ENCODE results near the gene ICOSLG.
"Not testable (repeated sequence)": the region's sequence is repeated elsewhere in the genome, so short reads cannot be mapped to it uniquely, and the experiment has no call there.

Gene ICOSLG

GRCh38 chr21:44283948-44284347 is 43.2 kb upstream of the ICOSLG start:
- no peak overlapping the region for H3K4me3 ChIP-seq (ENCODE audit: low read depth, low read length)
- DNase-seq (ENCODE audit: low read depth): no peak
- no peak for TF ChIP-seq CTCF (IDR thresholded peaks at IDR 0.05; ENCODE audit: control insufficient read depth, extremely low read depth, insufficient read depth)

GRCh38 chr21:44283211-44283785 is 42.6 kb upstream of the ICOSLG start:
- H3K4me3 ChIP-seq (ENCODE audit: low read depth, low read length); DNase-seq (ENCODE audit: low read depth): not testable (repeated sequence)

- no peak overlapping the region for H3K4me3 ChIP-seq (ENCODE audit: low read depth, low read length)
- no peak for TF ChIP-seq CTCF (IDR thresholded peaks at IDR 0.05; ENCODE audit: control insufficient read depth, extremely low read depth, insufficient read depth)
- no peak for DNase-seq (ENCODE audit: low read depth)
These were observed 41.6 kb upstream of the ICOSLG start for GRCh38 chr21:44282370-44282769.

GRCh38 chr21:44281801-44282200 is 41.1 kb upstream of the ICOSLG start:
- DNase-seq (ENCODE audit: low read depth): no peak
- H3K4me3 ChIP-seq (ENCODE audit: low read depth, low read length): no peak overlapping the region
- TF ChIP-seq CTCF (IDR thresholded peaks at IDR 0.05; ENCODE audit: control insufficient read depth, extremely low read depth, insufficient read depth): no peak

GRCh38 chr21:44279354-44280260 is 38.9 kb upstream of the ICOSLG start:
- no peak for TF ChIP-seq CTCF (IDR thresholded peaks at IDR 0.05; ENCODE audit: control insufficient read depth, extremely low read depth, insufficient read depth)
- no peak overlapping the region for H3K4me3 ChIP-seq (ENCODE audit: low read depth, low read length)
- DNase-seq (ENCODE audit: low read depth): no peak

GRCh38 chr21:44275041-44275440 is 34.3 kb upstream of the ICOSLG start:
- no peak overlapping the region for H3K4me3 ChIP-seq (ENCODE audit: low read depth, low read length)
- no peak for DNase-seq (ENCODE audit: low read depth)
- TF ChIP-seq CTCF (IDR thresholded peaks at IDR 0.05; ENCODE audit: control insufficient read depth, extremely low read depth, insufficient read depth): no peak

GRCh38 chr21:44273046-44273445 is 32.3 kb upstream of the ICOSLG start:
- H3K4me3 ChIP-seq (ENCODE audit: low read depth, low read length): no peak overlapping the region
- no peak for DNase-seq (ENCODE audit: low read depth)
- no peak for TF ChIP-seq CTCF (IDR thresholded peaks at IDR 0.05; ENCODE audit: control insufficient read depth, extremely low read depth, insufficient read depth)

Measured in LNCaP clone FGC (cell line).